K562 (cell line): ENCODE results near the gene TCEA3.

Source experiments
- BACH1 ChIP-seq: fragments of 200-800 bp; sonication (Bioruptor generic); IDR thresholded peaks from 2 replicates; pipeline ENCODE4 v1.6.1; 2016; ENCODE audit warnings: missing genetic modification characterization, missing compliant biosample characterization
- FOXA3 ChIP-seq, 2 experiments: fragments of 450-650 bp in 1 of 2; sonication (generic) in 1 of 2; formaldehyde crosslinking; IDR thresholded peaks in 1 of 2; conservative IDR thresholded peaks in 1 of 2; 2 replicates each; pipeline versions ENCODE4 v1.4.0 to v1.8.0; 2020 to 2022; ENCODE audit warnings: mild to moderate bottlenecking in 2 of 2, missing genetic modification reagents in 1 of 2
- MED1 ChIP-seq: sonication (generic); formaldehyde crosslinking; IDR thresholded peaks from 2 replicates; pipeline ENCODE4 v1.8.1; 2023; ENCODE audit warnings: missing genetic modification reagents, borderline replicate concordance
- POLR2A ChIP-seq: fragments of 450-650 bp; conservative IDR thresholded peaks from 2 replicates; pipeline ENCODE4 v1.6.1; 2016
- POLR2AphosphoS5 ChIP-seq: IDR thresholded peaks from 2 replicates; pipeline ENCODE4 v1.6.1; 2011; ENCODE audit warnings: mild to moderate bottlenecking, low read depth, low read length, moderate library complexity; ENCODE audit not compliant: control insufficient read depth, insufficient read depth
- TF ChIP-seq, protein P1 (sequence below), 3 experiments: IDR thresholded peaks in 2 of 3; conservative IDR thresholded peaks in 1 of 3; 2 replicates each; pipeline ENCODE4 v1.5.1; 2011 to 2012; ENCODE audit warnings: low read length in 3 of 3, mild to moderate bottlenecking in 3 of 3, control low read depth in 2 of 3, improper control_type of control experiment in 1 of 3, inconsistent platforms in 1 of 3, low read depth in 1 of 3, mixed read lengths in 1 of 3, moderate library complexity in 1 of 3; ENCODE audit not compliant: insufficient read depth in 2 of 3

DNA sequence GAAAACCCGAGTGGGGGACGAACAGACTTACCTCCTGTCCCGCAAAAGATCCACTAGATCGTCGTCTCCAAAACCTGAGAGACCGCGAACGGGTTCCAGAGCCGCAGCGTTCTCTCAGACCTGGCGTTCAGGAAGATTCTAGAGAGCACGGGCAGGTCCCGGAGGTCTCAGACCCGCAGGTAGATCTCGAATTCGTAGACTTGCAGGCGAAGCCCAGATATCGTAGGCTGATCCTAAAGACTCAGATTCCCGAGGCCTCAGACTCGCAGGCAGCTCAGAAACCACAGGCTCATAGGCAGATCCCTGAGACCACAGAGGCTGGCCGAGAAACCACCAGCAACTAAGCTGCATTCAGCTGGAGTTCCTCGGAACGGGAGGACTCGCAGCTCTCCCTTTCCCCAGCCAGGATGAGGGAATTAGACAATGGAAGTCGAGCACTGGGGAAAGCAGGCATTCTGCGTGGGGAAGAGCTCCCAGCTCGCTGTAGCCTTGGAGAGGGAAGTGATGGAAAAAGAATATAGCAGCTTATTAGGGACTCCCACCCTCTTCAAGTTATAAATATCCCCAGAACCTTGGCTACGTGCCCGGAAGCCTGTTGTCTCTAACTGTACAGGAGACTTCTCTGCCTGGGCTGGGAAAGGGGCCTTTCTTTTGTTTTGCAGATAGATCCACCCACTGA lies 55.1 kb downstream of the TCEA3 start, which contains the start of gene ZNF436:
- TF ChIP-seq POLR2AphosphoS5 (no peak; the same call in 1 of the 2 replicates), FOXA3 (CRISPR knock-in tag; conservative IDR thresholded peaks at IDR 0.05 in 1 of 2, IDR thresholded peaks at IDR 0.05 in 1 of 2) (no peak), POLR2A (no peak), MED1 (no peak), BACH1 (tag) (no peak)
- TF ChIP-seq, protein P1, sequence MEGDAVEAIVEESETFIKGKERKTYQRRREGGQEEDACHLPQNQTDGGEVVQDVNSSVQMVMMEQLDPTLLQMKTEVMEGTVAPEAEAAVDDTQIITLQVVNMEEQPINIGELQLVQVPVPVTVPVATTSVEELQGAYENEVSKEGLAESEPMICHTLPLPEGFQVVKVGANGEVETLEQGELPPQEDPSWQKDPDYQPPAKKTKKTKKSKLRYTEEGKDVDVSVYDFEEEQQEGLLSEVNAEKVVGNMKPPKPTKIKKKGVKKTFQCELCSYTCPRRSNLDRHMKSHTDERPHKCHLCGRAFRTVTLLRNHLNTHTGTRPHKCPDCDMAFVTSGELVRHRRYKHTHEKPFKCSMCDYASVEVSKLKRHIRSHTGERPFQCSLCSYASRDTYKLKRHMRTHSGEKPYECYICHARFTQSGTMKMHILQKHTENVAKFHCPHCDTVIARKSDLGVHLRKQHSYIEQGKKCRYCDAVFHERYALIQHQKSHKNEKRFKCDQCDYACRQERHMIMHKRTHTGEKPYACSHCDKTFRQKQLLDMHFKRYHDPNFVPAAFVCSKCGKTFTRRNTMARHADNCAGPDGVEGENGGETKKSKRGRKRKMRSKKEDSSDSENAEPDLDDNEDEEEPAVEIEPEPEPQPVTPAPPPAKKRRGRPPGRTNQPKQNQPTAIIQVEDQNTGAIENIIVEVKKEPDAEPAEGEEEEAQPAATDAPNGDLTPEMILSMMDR (IDR thresholded peaks at IDR 0.05 in 2 of 3, conservative IDR thresholded peaks at IDR 0.05 in 1 of 3; ENCODE audit: insufficient read depth in 2 of 3, low read depth in 1 of 3, low read length in 3 of 3): no peak
